HG02763 (cell line): ENCODE data around the gene GIT2.
"Not testable (repeated sequence)": the region's sequence is repeated elsewhere in the genome, so short reads cannot be mapped to it uniquely, and the experiment has no call there.

Experiments used
- ATAC-seq: cut with Tn5 transposase; IDR thresholded peaks from one replicate; pipeline ENCODE4 v1.9.1; 2021; ENCODE audit warnings: mild to moderate bottlenecking, moderate library complexity; ENCODE audit not compliant: unreplicated experiment

The GIT2 gene

GRCh38 chr12:109949089-109949488 lies 47.1 kb downstream of the GIT2 start:
- no peak for ATAC-seq

- no peak for ATAC-seq
Observed at GRCh38 chr12:109948368-109948767, 47.8 kb downstream of the GIT2 start.

GRCh38 chr12:109947521-109947920 lies 48.6 kb downstream of the GIT2 start:
- no peak for ATAC-seq

- ATAC-seq, result no peak
Observed at GRCh38 chr12:109946913-109947312, 49.3 kb downstream of the GIT2 start.

GRCh38 chr12:109946505-109946904 lies 49.7 kb downstream of the GIT2 start:
- ATAC-seq, result no peak

GRCh38 chr12:109944561-109945359 lies 51.4 kb downstream of the GIT2 start:
- no peak for ATAC-seq

- ATAC-seq, result no peak
Observed at GRCh38 chr12:109943811-109944210, 52.4 kb downstream of the GIT2 start.

GRCh38 chr12:109940339-109940923 lies 55.7 kb downstream of the GIT2 start:
- ATAC-seq, result no peak

- ATAC-seq, result no peak
Observed at GRCh38 chr12:109939504-109939903, 56.7 kb downstream of the GIT2 start.

- no peak for ATAC-seq
Observed at GRCh38 chr12:109938947-109939346, 57.2 kb downstream of the GIT2 start.

- no peak for ATAC-seq
Observed at GRCh38 chr12:109937371-109937770, 58.8 kb downstream of the GIT2 start.

- no peak for ATAC-seq
Observed at GRCh38 chr12:109934026-109934425, 62.1 kb downstream of the GIT2 start.

GRCh38 chr12:109932878-109933503 lies 63.2 kb downstream of the GIT2 start:
- ATAC-seq, result no peak

GRCh38 chr12:109931143-109931542 lies 65.0 kb downstream of the GIT2 start:
- no peak for ATAC-seq

- ATAC-seq, result no peak
Observed at GRCh38 chr12:109930028-109930800, 66.0 kb downstream of the GIT2 start.

- not testable (repeated sequence) for ATAC-seq
Observed at GRCh38 chr12:109929326-109929725, 66.8 kb downstream of the GIT2 start.

GRCh38 chr12:109928058-109928656 lies 68.0 kb downstream of the GIT2 start:
- no peak for ATAC-seq

- ATAC-seq, result no peak
Observed at GRCh38 chr12:109927622-109928021, 68.5 kb downstream of the GIT2 start.

- ATAC-seq, result no peak
Observed at GRCh38 chr12:109926488-109927210, 69.5 kb downstream of the GIT2 start.

GRCh38 chr12:109926016-109926415 lies 70.2 kb downstream of the GIT2 start:
- no peak for ATAC-seq
